K562 (cell line): ENCODE measurements around the gene LYPD4.

Experiments
- EZH2 ChIP-seq: IDR thresholded peaks from 2 replicates; pipeline ENCODE4 v1.6.1; 2012; ENCODE audit warnings: low read depth, mild to moderate bottlenecking, inconsistent platforms, low read length, borderline replicate concordance
- RUNX1 ChIP-seq: sonication (generic); IDR thresholded peaks from 2 replicates; pipeline ENCODE4 v1.6.1; 2016; ENCODE audit warnings: antibody characterized with exemption, low read depth
- TFE3 ChIP-seq: fragments of 450-650 bp; formaldehyde crosslinking; IDR thresholded peaks from 2 replicates; pipeline ENCODE4 v1.4.0; 2020; ENCODE audit warnings: mild to moderate bottlenecking, mixed read lengths
- ZFP91 ChIP-seq: sonication (generic); formaldehyde crosslinking; IDR thresholded peaks from 2 replicates; pipeline ENCODE4 v1.8.0; 2022; ENCODE audit warnings: mild to moderate bottlenecking, missing genetic modification reagents
- ZNF274 ChIP-seq: IDR thresholded peaks from 2 replicates; pipeline ENCODE4 v1.6.1; 2011; ENCODE audit warnings: low read depth, mild to moderate bottlenecking, low read length, moderate library complexity, borderline replicate concordance
- ZNF707 ChIP-seq: fragments of 250-450 bp; sonication (Bioruptor Pico); conservative IDR thresholded peaks from 2 replicates; pipeline ENCODE4 v1.8.0; 2022; ENCODE audit warnings: inconsistent platforms, mild to moderate bottlenecking, moderate library complexity
- ZNF77 ChIP-seq: fragments of 250-450 bp; sonication (Bioruptor Pico); IDR thresholded peaks from 2 replicates; pipeline ENCODE4 v1.5.0; 2020
- TF ChIP-seq, protein P1 (sequence below), 3 experiments: IDR thresholded peaks in 2 of 3; conservative IDR thresholded peaks in 1 of 3; 2 replicates each; pipeline ENCODE4 v1.5.1; 2011 to 2012; ENCODE audit warnings: low read length in 3 of 3, mild to moderate bottlenecking in 3 of 3, control low read depth in 2 of 3, improper control_type of control experiment in 1 of 3, inconsistent platforms in 1 of 3, low read depth in 1 of 3, mixed read lengths in 1 of 3, moderate library complexity in 1 of 3; ENCODE audit not compliant: insufficient read depth in 2 of 3

DNA sequence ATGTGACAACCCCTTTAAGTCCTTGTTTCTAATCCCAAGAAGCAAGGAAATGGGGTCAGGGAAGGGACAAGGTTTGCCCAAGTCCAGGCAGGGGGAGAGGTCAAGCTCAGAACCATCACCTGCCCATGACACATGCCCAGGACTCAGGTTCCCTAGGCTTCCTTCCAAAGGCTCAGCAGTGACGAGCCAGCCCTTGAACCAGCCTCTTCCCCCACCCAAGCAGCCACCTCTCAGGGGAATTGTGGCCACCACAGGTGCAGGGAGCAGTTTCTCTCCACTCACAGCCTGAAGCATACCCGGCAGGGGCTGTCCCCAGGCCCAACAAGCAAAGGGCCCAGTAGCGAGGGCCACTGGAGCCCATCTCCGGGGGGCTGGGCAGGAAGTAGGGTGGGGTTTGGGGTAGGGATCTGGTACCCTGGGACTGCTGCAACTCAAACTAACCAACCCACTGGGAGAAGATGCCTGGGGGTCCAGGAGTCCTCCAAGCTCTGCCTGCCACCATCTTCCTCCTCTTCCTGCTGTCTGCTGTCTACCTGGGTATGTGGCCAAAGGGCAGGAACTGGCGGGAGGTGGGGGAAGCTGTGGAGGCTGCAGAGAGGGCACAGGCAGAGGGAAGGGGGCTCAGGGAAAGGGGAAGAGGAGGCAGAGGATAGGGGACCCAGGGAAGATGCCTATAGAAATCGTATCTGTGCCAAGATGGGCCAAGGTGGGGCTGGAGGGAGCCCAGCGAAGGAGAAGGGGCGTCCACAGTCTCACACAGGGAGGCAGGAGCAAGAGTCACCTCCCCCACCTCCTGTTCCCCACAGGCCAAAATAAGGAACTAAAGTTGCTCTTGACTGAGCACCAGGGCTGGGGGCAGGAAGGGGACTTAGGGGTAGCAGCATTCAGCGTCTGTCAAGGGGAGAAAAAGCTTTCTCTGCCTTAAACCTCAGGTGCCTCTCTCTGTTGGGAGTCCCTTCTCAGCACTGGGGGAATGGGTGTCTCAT is 32.7 kb upstream of the LYPD4 start, which contains the start of gene CD79A:
- TF ChIP-seq ZNF77 (no peak), RUNX1 (no peak), TFE3 (CRISPR knock-in tag) (no peak), EZH2 (no peak), ZFP91 (CRISPR knock-in tag) (no peak), ZNF274 (no peak), ZNF707 (no peak)
- TF ChIP-seq, protein P1, sequence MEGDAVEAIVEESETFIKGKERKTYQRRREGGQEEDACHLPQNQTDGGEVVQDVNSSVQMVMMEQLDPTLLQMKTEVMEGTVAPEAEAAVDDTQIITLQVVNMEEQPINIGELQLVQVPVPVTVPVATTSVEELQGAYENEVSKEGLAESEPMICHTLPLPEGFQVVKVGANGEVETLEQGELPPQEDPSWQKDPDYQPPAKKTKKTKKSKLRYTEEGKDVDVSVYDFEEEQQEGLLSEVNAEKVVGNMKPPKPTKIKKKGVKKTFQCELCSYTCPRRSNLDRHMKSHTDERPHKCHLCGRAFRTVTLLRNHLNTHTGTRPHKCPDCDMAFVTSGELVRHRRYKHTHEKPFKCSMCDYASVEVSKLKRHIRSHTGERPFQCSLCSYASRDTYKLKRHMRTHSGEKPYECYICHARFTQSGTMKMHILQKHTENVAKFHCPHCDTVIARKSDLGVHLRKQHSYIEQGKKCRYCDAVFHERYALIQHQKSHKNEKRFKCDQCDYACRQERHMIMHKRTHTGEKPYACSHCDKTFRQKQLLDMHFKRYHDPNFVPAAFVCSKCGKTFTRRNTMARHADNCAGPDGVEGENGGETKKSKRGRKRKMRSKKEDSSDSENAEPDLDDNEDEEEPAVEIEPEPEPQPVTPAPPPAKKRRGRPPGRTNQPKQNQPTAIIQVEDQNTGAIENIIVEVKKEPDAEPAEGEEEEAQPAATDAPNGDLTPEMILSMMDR (IDR thresholded peaks at IDR 0.05 in 2 of 3, conservative IDR thresholded peaks at IDR 0.05 in 1 of 3; ENCODE audit: insufficient read depth in 2 of 3, low read depth in 1 of 3, low read length in 3 of 3): no peak
